Measurements from ENCODE around the gene ZNF69. TPM values are rescaled to one million over a fixed set of nuclear protein-coding genes. Genes with fewer than 3 reads are reported as not detected.
"Not testable (repeated sequence)": the region's sequence is repeated elsewhere in the genome, so short reads cannot be mapped to it uniquely, and the experiment has no call there.

The ZNF69 gene
- total and polyA plus RNA-seq, 4 donors: 7.5 to 19.8 (median 15.5) TPM

- H3K27ac ChIP-seq (ENCODE audit: low read depth, low read length): peak overlapping the region; percentile 89
These were observed 360 bp upstream of the ZNF69 start for GRCh38 chr19:11887234-11887610.

GRCh38 chr19:11889901-11890300 lies 2.3 kb downstream of the ZNF69 start:
- WGBS (ENCODE audit: insufficient coverage): 0% methylated on average over 2 of the region's 6 CpGs
- not testable (repeated sequence) for H3K27ac ChIP-seq (ENCODE audit: low read depth, low read length); H3K4me3 ChIP-seq (ENCODE audit: low read depth, low read length); H3K36me3 ChIP-seq (ENCODE audit: control insufficient read depth, insufficient read depth, low read length); H3K27me3 ChIP-seq (ENCODE audit: control insufficient read depth, insufficient read depth, low read length); H3K9me3 ChIP-seq (ENCODE audit: control insufficient read depth, insufficient read depth, low read length)
- DNase-seq (ENCODE audit: low read depth in 4 of 6, low spot score in 6 of 6): peak in 2 of 6 donors; percentile 22 to 61
- H3K4me1 ChIP-seq (ENCODE audit: control insufficient read depth, insufficient read depth, low read length): peaks cover 30% of the 10 kb centered on the region

More at GRCh38 chr19:11887234-11887610, 360 bp upstream of the ZNF69 start:
- no peaks in the 10 kb centered on the region for H3K36me3 ChIP-seq (ENCODE audit: control insufficient read depth, insufficient read depth, low read length)
- no peaks in the 10 kb centered on the region for H3K9me3 ChIP-seq (ENCODE audit: control insufficient read depth, insufficient read depth, low read length)
- no peak for DNase-seq (ENCODE audit: low read depth in 4 of 6, low spot score in 6 of 6)
- 8% methylated on average over 4 of the region's 7 CpGs for WGBS (ENCODE audit: insufficient coverage)
- H3K27me3 ChIP-seq (ENCODE audit: control insufficient read depth, insufficient read depth, low read length): no peaks in the 10 kb centered on the region
- peak overlapping the region; percentile 63 for H3K4me3 ChIP-seq (ENCODE audit: low read depth, low read length)
- peaks cover 30% of the 10 kb centered on the region for H3K4me1 ChIP-seq (ENCODE audit: control insufficient read depth, insufficient read depth, low read length)

- Histone ChIP-seq H3K36me3 (ENCODE audit: control insufficient read depth, insufficient read depth, low read length) (no peaks in the 10 kb centered on the region), H3K4me1 (ENCODE audit: control insufficient read depth, insufficient read depth, low read length) (peaks cover 30% of the 10 kb centered on the region), H3K9me3 (ENCODE audit: control insufficient read depth, insufficient read depth, low read length) (no peaks in the 10 kb centered on the region), H3K27me3 (ENCODE audit: control insufficient read depth, insufficient read depth, low read length) (no peaks in the 10 kb centered on the region), H3K27ac (ENCODE audit: low read depth, low read length) (no peak overlapping the region), H3K4me3 (ENCODE audit: low read depth, low read length) (no peak overlapping the region)
- DNase-seq (ENCODE audit: low read depth in 4 of 6, low spot score in 6 of 6): no peak
- WGBS (ENCODE audit: insufficient coverage): 92% methylated on average over 2 of the region's 5 CpGs
These were observed 3.1 kb downstream of the ZNF69 start for GRCh38 chr19:11890634-11891033.

GRCh38 chr19:11894851-11895250 lies 7.3 kb downstream of the ZNF69 start:
- peaks cover 4% of the 10 kb centered on the region for H3K9me3 ChIP-seq (ENCODE audit: control insufficient read depth, insufficient read depth, low read length)
- H3K27me3 ChIP-seq (ENCODE audit: control insufficient read depth, insufficient read depth, low read length): no peaks in the 10 kb centered on the region
- H3K4me3 ChIP-seq (ENCODE audit: low read depth, low read length): no peak overlapping the region
- H3K36me3 ChIP-seq (ENCODE audit: control insufficient read depth, insufficient read depth, low read length): no peaks in the 10 kb centered on the region
- no peak overlapping the region for H3K27ac ChIP-seq (ENCODE audit: low read depth, low read length)
- DNase-seq (ENCODE audit: low read depth in 4 of 6, low spot score in 6 of 6): no peak
- peaks cover 6% of the 10 kb centered on the region for H3K4me1 ChIP-seq (ENCODE audit: control insufficient read depth, insufficient read depth, low read length)
- 98% methylated on average over 5 of the region's 6 CpGs for WGBS (ENCODE audit: insufficient coverage)

- peaks cover 40% of the 10 kb centered on the region for H3K9me3 ChIP-seq (ENCODE audit: control insufficient read depth, insufficient read depth, low read length)
- no peaks in the 10 kb centered on the region for H3K27me3 ChIP-seq (ENCODE audit: control insufficient read depth, insufficient read depth, low read length)
- H3K36me3 ChIP-seq (ENCODE audit: control insufficient read depth, insufficient read depth, low read length): peaks cover 11% of the 10 kb centered on the region
- H3K4me1 ChIP-seq (ENCODE audit: control insufficient read depth, insufficient read depth, low read length): no peaks in the 10 kb centered on the region
- H3K27ac ChIP-seq (ENCODE audit: low read depth, low read length): no peak overlapping the region
- DNase-seq (ENCODE audit: low read depth in 4 of 6, low spot score in 6 of 6): no peak
- no peak overlapping the region for H3K4me3 ChIP-seq (ENCODE audit: low read depth, low read length)
- WGBS (ENCODE audit: insufficient coverage): 86% methylated on average over 1 of the region's 3 CpGs
These were observed 14.6 kb downstream of the ZNF69 start for GRCh38 chr19:11902228-11902627.

GRCh38 chr19:11905928-11906327 lies 18.3 kb downstream of the ZNF69 start:
- WGBS (ENCODE audit: insufficient coverage): 100% methylated on average over 1 of the region's 3 CpGs
- no peak for DNase-seq (ENCODE audit: low read depth in 4 of 6, low spot score in 6 of 6)
- Histone ChIP-seq H3K4me1 (ENCODE audit: control insufficient read depth, insufficient read depth, low read length) (no peaks in the 10 kb centered on the region), H3K27ac (ENCODE audit: low read depth, low read length) (no peak overlapping the region), H3K27me3 (ENCODE audit: control insufficient read depth, insufficient read depth, low read length) (no peaks in the 10 kb centered on the region), H3K9me3 (ENCODE audit: control insufficient read depth, insufficient read depth, low read length) (peaks cover 38% of the 10 kb centered on the region), H3K4me3 (ENCODE audit: low read depth, low read length) (no peak overlapping the region), H3K36me3 (ENCODE audit: control insufficient read depth, insufficient read depth, low read length) (peaks cover 11% of the 10 kb centered on the region)

- H3K9me3 ChIP-seq (ENCODE audit: control insufficient read depth, insufficient read depth, low read length): peaks cover 13% of the 10 kb centered on the region
- WGBS (ENCODE audit: insufficient coverage): no CpG with 5 or more reads among the region's 1 CpG
These were observed 24.4 kb downstream of the ZNF69 start for GRCh38 chr19:11911937-11912336.

GRCh38 chr19:11914417-11915051 lies 27.0 kb downstream of the ZNF69 start:
- not testable (repeated sequence) for H3K4me1 ChIP-seq (ENCODE audit: control insufficient read depth, insufficient read depth, low read length); H3K4me3 ChIP-seq (ENCODE audit: low read depth, low read length); H3K9me3 ChIP-seq (ENCODE audit: control insufficient read depth, insufficient read depth, low read length); H3K36me3 ChIP-seq (ENCODE audit: control insufficient read depth, insufficient read depth, low read length); DNase-seq (ENCODE audit: low read depth in 4 of 6, low spot score in 6 of 6); H3K27me3 ChIP-seq (ENCODE audit: control insufficient read depth, insufficient read depth, low read length); H3K27ac ChIP-seq (ENCODE audit: low read depth, low read length)
- WGBS (ENCODE audit: insufficient coverage): 100% methylated on average over 1 of the region's 4 CpGs

More at GRCh38 chr19:11911937-11912336, 24.4 kb downstream of the ZNF69 start:
- H3K27me3 ChIP-seq (ENCODE audit: control insufficient read depth, insufficient read depth, low read length); H3K4me1 ChIP-seq (ENCODE audit: control insufficient read depth, insufficient read depth, low read length); H3K36me3 ChIP-seq (ENCODE audit: control insufficient read depth, insufficient read depth, low read length); H3K27ac ChIP-seq (ENCODE audit: low read depth, low read length); DNase-seq (ENCODE audit: low read depth in 4 of 6, low spot score in 6 of 6); H3K4me3 ChIP-seq (ENCODE audit: low read depth, low read length): not testable (repeated sequence)

- WGBS (ENCODE audit: insufficient coverage): no CpG with 5 or more reads among the region's 6 CpGs
- Histone ChIP-seq H3K36me3 (ENCODE audit: control insufficient read depth, insufficient read depth, low read length) (no peaks in the 10 kb centered on the region), H3K4me3 (ENCODE audit: low read depth, low read length) (no peak overlapping the region), H3K27ac (ENCODE audit: low read depth, low read length) (no peak overlapping the region), H3K27me3 (ENCODE audit: control insufficient read depth, insufficient read depth, low read length) (no peaks in the 10 kb centered on the region), H3K4me1 (ENCODE audit: control insufficient read depth, insufficient read depth, low read length) (peaks cover 21% of the 10 kb centered on the region), H3K9me3 (ENCODE audit: control insufficient read depth, insufficient read depth, low read length) (no peaks in the 10 kb centered on the region)
- DNase-seq (ENCODE audit: low read depth in 4 of 6, low spot score in 6 of 6): no peak
These were observed 34.4 kb downstream of the ZNF69 start for GRCh38 chr19:11921852-11922495.
